ENCODE results near the gene POTEE. TPM values are rescaled to one million over a fixed set of nuclear protein-coding genes. Genes with fewer than 3 reads are reported as not detected.
"Not testable (repeated sequence)": the region's sequence is repeated elsewhere in the genome, so short reads cannot be mapped to it uniquely, and the experiment has no call there.

POTEE gene
- under 1 TPM; 0.11 to 0.22 TPM for total RNA-seq

- H3K36me3 ChIP-seq; H3K4me3 ChIP-seq; intact Hi-C loops (cut with DNase I); DNase-seq; H3K9me3 ChIP-seq; H3K27ac ChIP-seq; H3K27me3 ChIP-seq; H3K4me1 ChIP-seq; H3K9ac ChIP-seq (ENCODE audit: low read depth in 2 of 2, low read length in 2 of 2): not testable (repeated sequence)
Observed at GRCh38 chr2:131209030-131209772, at the start of gene POTEE. POTEE (plus strand) TSS chr2:131209536; CDS start chr2:131218403, 8,867 bp downstream.

- H3K9ac ChIP-seq (ENCODE audit: low read depth in 2 of 2, low read length in 2 of 2); H3K27ac ChIP-seq; H3K4me1 ChIP-seq; intact Hi-C loops (cut with DNase I); H3K9me3 ChIP-seq; H3K27me3 ChIP-seq; H3K36me3 ChIP-seq; H3K4me3 ChIP-seq; DNase-seq: not testable (repeated sequence)
Observed at GRCh38 chr2:131165562-131165961, 43.8 kb upstream of the POTEE start.

GRCh38 chr2:131168538-131168937 lies 40.8 kb upstream of the POTEE start:
- Histone ChIP-seq H3K27ac (no peak overlapping the region), H3K4me3 (no peak overlapping the region), H3K36me3 (no peaks in the 10 kb centered on the region), H3K4me1 (no peaks in the 10 kb centered on the region), H3K27me3 (no peaks in the 10 kb centered on the region), H3K9me3 (no peaks in the 10 kb centered on the region), H3K9ac (ENCODE audit: low read depth in 2 of 2, low read length in 2 of 2) (no peak overlapping the region)
- intact Hi-C loops (cut with DNase I), result no loop called here
- no peak for TF ChIP-seq CTCF (IDR thresholded peaks at IDR 0.05)
- DNase-seq, result no peak

DNA sequence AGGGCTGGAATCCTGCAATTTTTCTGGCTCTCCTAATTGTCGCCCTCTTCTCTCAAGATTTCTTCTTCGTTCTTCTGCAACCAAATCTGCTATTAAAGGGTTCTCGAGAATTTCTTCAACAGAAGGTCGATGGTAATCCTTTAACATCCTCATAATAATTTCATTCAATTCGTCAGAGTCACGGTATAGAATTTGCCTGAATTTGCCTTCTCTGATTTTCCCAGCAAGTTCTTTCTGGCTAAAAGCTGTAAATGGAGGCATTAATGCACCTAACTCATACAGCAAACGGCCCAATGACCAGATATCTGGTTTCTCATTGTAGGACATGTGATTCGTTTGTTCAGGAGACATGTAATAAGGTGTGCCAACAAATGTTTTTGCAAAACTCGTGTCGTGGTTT lies 31.3 kb upstream of the POTEE start:
- H3K36me3 ChIP-seq; DNase-seq; H3K9ac ChIP-seq (ENCODE audit: low read depth in 2 of 2, low read length in 2 of 2); H3K4me1 ChIP-seq; H3K27ac ChIP-seq; H3K27me3 ChIP-seq; H3K4me3 ChIP-seq; intact Hi-C loops (cut with DNase I); H3K9me3 ChIP-seq: not testable (repeated sequence)

DNA sequence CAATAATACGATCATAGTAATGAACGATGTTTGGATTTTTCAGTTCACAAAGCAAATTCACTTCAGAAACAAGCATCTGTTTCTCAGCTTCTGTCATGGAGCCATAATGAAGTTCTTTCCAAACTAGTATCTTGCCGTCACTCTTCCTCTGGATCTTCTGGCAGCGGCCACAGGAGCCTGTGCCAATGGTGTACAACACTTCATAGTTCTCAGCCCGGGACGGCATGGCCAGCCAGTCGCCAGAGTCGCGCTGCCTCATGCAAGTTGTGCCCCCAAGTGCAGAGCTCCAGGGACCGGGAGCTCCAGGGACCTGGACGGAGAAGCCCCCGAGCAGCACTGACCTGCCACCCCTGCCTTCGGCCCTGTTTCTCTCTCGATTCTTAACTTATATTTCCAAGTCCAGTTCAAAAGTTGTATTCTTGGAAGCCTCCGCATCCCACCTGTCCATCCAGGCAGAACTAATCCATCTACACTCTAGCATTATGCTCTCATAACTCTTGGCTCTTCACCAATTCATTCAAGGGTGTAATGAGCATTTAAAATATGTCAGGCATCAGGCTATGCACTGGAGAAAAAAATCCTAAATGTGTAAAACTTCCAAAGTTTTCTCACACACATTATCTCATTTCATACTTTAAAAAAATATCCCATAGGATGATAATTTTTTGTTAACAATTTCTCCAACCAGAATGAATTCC lies 30.5 kb upstream of the POTEE start:
- intact Hi-C loops (cut with DNase I); H3K9ac ChIP-seq (ENCODE audit: low read depth in 2 of 2, low read length in 2 of 2); H3K4me1 ChIP-seq; H3K9me3 ChIP-seq; H3K27ac ChIP-seq; H3K27me3 ChIP-seq; H3K36me3 ChIP-seq; H3K4me3 ChIP-seq; DNase-seq: not testable (repeated sequence)

DNA sequence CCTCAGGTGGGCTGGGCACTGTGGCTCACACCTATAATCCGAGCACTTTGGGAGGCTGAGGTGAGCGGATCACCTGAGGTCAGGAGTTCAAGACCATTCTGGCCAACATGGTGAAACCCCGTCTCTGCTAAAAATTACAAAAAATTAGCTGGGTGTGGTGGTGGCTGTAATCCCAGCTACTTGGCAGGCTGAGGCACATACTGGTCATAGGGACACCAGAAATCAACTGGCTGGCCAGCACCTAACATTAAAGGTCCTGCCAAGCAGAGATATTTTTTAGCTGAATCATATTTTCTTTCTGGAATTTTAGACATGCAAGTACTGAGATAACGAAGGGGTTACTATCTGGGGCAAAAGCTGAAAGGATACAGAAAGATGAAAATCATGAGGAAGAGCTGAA lies 27.9 kb upstream of the POTEE start:
- H3K27me3 ChIP-seq; intact Hi-C loops (cut with DNase I); H3K9ac ChIP-seq (ENCODE audit: low read depth in 2 of 2, low read length in 2 of 2); H3K27ac ChIP-seq; H3K4me1 ChIP-seq; H3K36me3 ChIP-seq; H3K9me3 ChIP-seq; H3K4me3 ChIP-seq; DNase-seq: not testable (repeated sequence)

GRCh38 chr2:131193421-131193820 lies 15.9 kb upstream of the POTEE start:
- H3K36me3 ChIP-seq; intact Hi-C loops (cut with DNase I); H3K4me1 ChIP-seq; H3K9me3 ChIP-seq; H3K27ac ChIP-seq; H3K27me3 ChIP-seq; H3K9ac ChIP-seq (ENCODE audit: low read depth in 2 of 2, low read length in 2 of 2); DNase-seq; H3K4me3 ChIP-seq: not testable (repeated sequence)

DNA sequence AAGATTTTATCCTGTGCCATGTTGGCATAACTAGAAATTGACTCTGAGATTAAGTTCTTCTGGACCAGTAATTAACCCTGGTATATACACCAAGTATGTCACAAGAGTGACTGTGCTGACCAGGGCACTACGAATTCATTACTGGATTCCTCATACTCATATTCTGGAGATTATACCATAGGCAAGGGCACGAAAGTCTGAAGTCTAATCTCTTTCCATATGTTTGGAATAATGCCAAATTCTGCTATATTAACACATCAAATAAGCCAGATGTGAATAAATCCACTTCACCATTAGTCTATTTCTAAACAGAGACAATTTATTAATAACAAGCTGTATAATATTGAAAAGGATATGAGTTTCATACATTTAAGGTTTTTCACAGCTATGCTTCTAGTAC lies 13.2 kb upstream of the POTEE start:
- H3K9me3 ChIP-seq; H3K27ac ChIP-seq; H3K9ac ChIP-seq (ENCODE audit: low read depth in 2 of 2, low read length in 2 of 2); H3K27me3 ChIP-seq; H3K4me3 ChIP-seq; intact Hi-C loops (cut with DNase I); H3K4me1 ChIP-seq; H3K36me3 ChIP-seq; DNase-seq: not testable (repeated sequence)

DNA sequence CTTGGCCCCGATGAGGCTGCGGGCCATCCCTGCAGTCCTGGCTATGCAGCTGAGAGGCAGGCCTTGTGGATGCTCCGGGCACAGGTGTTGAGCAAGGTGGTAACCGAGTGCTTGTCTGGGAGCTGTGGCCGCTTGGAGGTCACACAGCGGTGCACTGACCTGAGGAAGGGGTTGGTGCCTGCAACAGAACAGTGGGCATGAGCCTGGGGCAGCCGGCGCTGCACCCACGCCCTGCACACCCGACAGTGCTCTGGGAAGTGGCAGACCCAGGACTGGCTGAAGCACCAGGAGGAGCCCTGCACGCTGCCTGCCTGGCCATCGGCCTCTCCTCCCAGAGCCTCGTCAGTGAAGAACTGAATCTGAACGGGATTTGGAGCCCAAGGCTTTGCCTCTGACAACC lies 8.2 kb upstream of the POTEE start:
- intact Hi-C loops (cut with DNase I), result no loop called here
- Histone ChIP-seq H3K4me1 (no peaks in the 10 kb centered on the region), H3K36me3 (no peaks in the 10 kb centered on the region), H3K4me3 (no peak overlapping the region), H3K9ac (ENCODE audit: low read depth in 2 of 2, low read length in 2 of 2) (no peak overlapping the region), H3K27me3 (no peaks in the 10 kb centered on the region), H3K9me3 (no peaks in the 10 kb centered on the region), H3K27ac (no peak overlapping the region)
- TF ChIP-seq CTCF (IDR thresholded peaks at IDR 0.05), result no peak
- no peak for DNase-seq

GRCh38 chr2:131207839-131208238 lies 1.5 kb upstream of the POTEE start:
- H3K27ac ChIP-seq; H3K4me1 ChIP-seq; H3K9ac ChIP-seq (ENCODE audit: low read depth in 2 of 2, low read length in 2 of 2); H3K36me3 ChIP-seq; H3K9me3 ChIP-seq; H3K27me3 ChIP-seq; intact Hi-C loops (cut with DNase I); H3K4me3 ChIP-seq; DNase-seq: not testable (repeated sequence)

- H3K27me3 ChIP-seq; H3K9me3 ChIP-seq; H3K36me3 ChIP-seq; H3K27ac ChIP-seq; DNase-seq; intact Hi-C loops (cut with DNase I); H3K4me3 ChIP-seq; H3K4me1 ChIP-seq; H3K9ac ChIP-seq (ENCODE audit: low read depth in 2 of 2, low read length in 2 of 2): not testable (repeated sequence)
Observed at GRCh38 chr2:131209773-131210104, 403 bp downstream of the POTEE start.
